Activated naive CD4-positive, alpha-beta T cell treated with anti-CD3 and anti-CD28 coated beads, Interleukin-2, amount 10 ng/mL, durations not matched to agents 7 days and 5 days (primary cell): ENCODE results near the gene ENDOU.

ENCODE experiments used
- CTCF ChIA-PET: fragments of 350-600 bp; sonication (Branson Sonifier 250); formaldehyde crosslinking; loops from one replicate; lab custom pipeline; 2021; ENCODE audit warnings: antibody characterized with exemption; lab: Charles Lee
- DNase-seq: peaks from one replicate; pipeline ENCODE4 v3.0.0-alpha.2; 2020
- H3K27ac Mint-ChIP-seq: one replicate; pipeline ENCODE4 v1.8.0; 2021; ENCODE audit warnings: mild to moderate bottlenecking, moderate library complexity, mixed read lengths
- H3K27me3 Mint-ChIP-seq: one replicate; pipeline ENCODE4 v1.8.0; 2021; ENCODE audit warnings: mild to moderate bottlenecking, mixed read lengths
- H3K36me3 Mint-ChIP-seq: one replicate; pipeline ENCODE4 v1.8.0; 2021; ENCODE audit warnings: mixed read lengths
- H3K4me1 Mint-ChIP-seq: one replicate; pipeline ENCODE4 v1.8.0; 2021; ENCODE audit warnings: mixed read lengths
- H3K4me3 Mint-ChIP-seq: one replicate; pipeline ENCODE4 v1.8.0; 2021; ENCODE audit warnings: mild to moderate bottlenecking, moderate library complexity, mixed read lengths
- H3K9me3 Mint-ChIP-seq: one replicate; pipeline ENCODE4 v1.8.0; 2021; ENCODE audit warnings: mixed read lengths

The ENDOU gene

GRCh38 chr12:47745485-47746041 lies 20.3 kb upstream of the ENDOU start:
- no peaks in the 10 kb centered on the region for H3K36me3 Mint-ChIP-seq
- no peaks in the 10 kb centered on the region for H3K9me3 Mint-ChIP-seq

GRCh38 chr12:47744778-47745436 lies 19.6 kb upstream of the ENDOU start:
- Mint-ChIP-seq H3K36me3 (no peaks in the 10 kb centered on the region), H3K4me3 (no peak overlapping the region)
- CTCF ChIA-PET: interaction anchor here (0.7 to 14.2 kb wide), 18 partner anchors 11 to 206 kb away, joined by 3 to 597 read pairs (median 10); partner anchors contain the start of genes RAPGEF3 and SLC48A1

More at GRCh38 chr12:47745485-47746041, 20.3 kb upstream of the ENDOU start:
- H3K27me3 Mint-ChIP-seq: peaks cover 67% of the 10 kb centered on the region
- CTCF ChIA-PET: interaction anchor here (1.4 to 14.2 kb wide), 8 partner anchors 10 to 205 kb away, joined by 3 to 597 read pairs (median 62); partner anchors contain the start of genes RAPGEF3 and SLC48A1
- H3K27ac Mint-ChIP-seq: no peak overlapping the region
- no peak for DNase-seq
- peaks cover 8% of the 10 kb centered on the region for H3K4me1 Mint-ChIP-seq
- H3K4me3 Mint-ChIP-seq: no peak overlapping the region

GRCh38 chr12:47744005-47744651 lies 18.8 kb upstream of the ENDOU start:
- DNase-seq: peak; percentile 81
- H3K4me1 Mint-ChIP-seq: peaks cover 8% of the 10 kb centered on the region
- H3K27me3 Mint-ChIP-seq: peaks cover 69% of the 10 kb centered on the region
- H3K27ac Mint-ChIP-seq: no peak overlapping the region
- CTCF ChIA-PET: interaction anchor here (0.7 to 14.2 kb wide), 25 partner anchors 11 to 414 kb away, joined by 3 to 597 read pairs (median 4); partner anchors contain the start of genes ASB8, ENDOU, RAPGEF3 and SLC48A1
- H3K36me3 Mint-ChIP-seq: no peaks in the 10 kb centered on the region
- no peaks in the 10 kb centered on the region for H3K9me3 Mint-ChIP-seq
- H3K4me3 Mint-ChIP-seq: no peak overlapping the region

More at GRCh38 chr12:47744778-47745436, 19.6 kb upstream of the ENDOU start:
- H3K27me3 Mint-ChIP-seq: peaks cover 67% of the 10 kb centered on the region
- peaks cover 8% of the 10 kb centered on the region for H3K4me1 Mint-ChIP-seq
- no peaks in the 10 kb centered on the region for H3K9me3 Mint-ChIP-seq
- DNase-seq: no peak
- H3K27ac Mint-ChIP-seq: no peak overlapping the region

GRCh38 chr12:47743311-47743860 lies 18.1 kb upstream of the ENDOU start:
- no peak overlapping the region for H3K27ac Mint-ChIP-seq
- H3K9me3 Mint-ChIP-seq: no peaks in the 10 kb centered on the region
- H3K4me3 Mint-ChIP-seq: no peak overlapping the region
- CTCF ChIA-PET: interaction anchor here (0.8 to 14.2 kb wide), 32 partner anchors 11 to 447 kb away, joined by 3 to 597 read pairs (median 4); partner anchors contain the start of genes ASB8, ENDOU, RAPGEF3 and SLC48A1
- no peak for DNase-seq
- H3K36me3 Mint-ChIP-seq: no peaks in the 10 kb centered on the region
- H3K27me3 Mint-ChIP-seq: peaks cover 67% of the 10 kb centered on the region
- H3K4me1 Mint-ChIP-seq: peaks cover 8% of the 10 kb centered on the region

GRCh38 chr12:47742253-47742825 lies 17.0 kb upstream of the ENDOU start:
- peak; percentile 86 for DNase-seq
- peaks cover 8% of the 10 kb centered on the region for H3K4me1 Mint-ChIP-seq
- CTCF ChIA-PET: interaction anchor here (0.6 to 14.2 kb wide), 38 partner anchors 10 to 1261 kb away, joined by 3 to 597 read pairs (median 5); partner anchors contain the start of genes ASB8, ENDOU, RAPGEF3 and SLC48A1
- H3K9me3 Mint-ChIP-seq: no peaks in the 10 kb centered on the region
- no peak overlapping the region for H3K4me3 Mint-ChIP-seq
- peaks cover 64% of the 10 kb centered on the region for H3K27me3 Mint-ChIP-seq
- H3K36me3 Mint-ChIP-seq: no peaks in the 10 kb centered on the region
- no peak overlapping the region for H3K27ac Mint-ChIP-seq

- no peaks in the 10 kb centered on the region for H3K9me3 Mint-ChIP-seq
- CTCF ChIA-PET: interaction anchor here (0.5 to 14.2 kb wide), 25 partner anchors 9 to 708 kb away, joined by 3 to 597 read pairs (median 5); partner anchors contain the start of genes ENDOU, RAPGEF3 and SLC48A1
- DNase-seq: peak; percentile 54
- H3K27ac Mint-ChIP-seq: no peak overlapping the region
- no peaks in the 10 kb centered on the region for H3K36me3 Mint-ChIP-seq
- peaks cover 8% of the 10 kb centered on the region for H3K4me1 Mint-ChIP-seq
- H3K4me3 Mint-ChIP-seq: no peak overlapping the region
- H3K27me3 Mint-ChIP-seq: peaks cover 57% of the 10 kb centered on the region
These were observed 16.0 kb upstream of the ENDOU start for GRCh38 chr12:47741340-47741703.

- DNase-seq: no peak
- peaks cover 8% of the 10 kb centered on the region for H3K4me1 Mint-ChIP-seq
- CTCF ChIA-PET: interaction anchor here (1.1 to 14.2 kb wide), 16 partner anchors 9 to 220 kb away, joined by 3 to 597 read pairs (median 18); partner anchors contain the start of genes ENDOU, RAPGEF3 and SLC48A1
- no peaks in the 10 kb centered on the region for H3K9me3 Mint-ChIP-seq
- no peak overlapping the region for H3K4me3 Mint-ChIP-seq
- no peak overlapping the region for H3K27ac Mint-ChIP-seq
- peaks cover 52% of the 10 kb centered on the region for H3K27me3 Mint-ChIP-seq
- no peaks in the 10 kb centered on the region for H3K36me3 Mint-ChIP-seq
These were observed 15.5 kb upstream of the ENDOU start for GRCh38 chr12:47740606-47741339.

- H3K4me3 Mint-ChIP-seq: no peak overlapping the region
- CTCF ChIA-PET: interaction anchor here (1.6 to 14.2 kb wide), 6 partner anchors 8 to 207 kb away, joined by 3 to 597 read pairs (median 157); partner anchors contain the start of genes RAPGEF3 and SLC48A1
- no peak for DNase-seq
- peaks cover 44% of the 10 kb centered on the region for H3K27me3 Mint-ChIP-seq
- no peaks in the 10 kb centered on the region for H3K36me3 Mint-ChIP-seq
- no peaks in the 10 kb centered on the region for H3K9me3 Mint-ChIP-seq
- no peak overlapping the region for H3K27ac Mint-ChIP-seq
- H3K4me1 Mint-ChIP-seq: peaks cover 8% of the 10 kb centered on the region
These were observed 14.7 kb upstream of the ENDOU start for GRCh38 chr12:47739979-47740378.

GRCh38 chr12:47739297-47739696 lies 14.0 kb upstream of the ENDOU start:
- no peaks in the 10 kb centered on the region for H3K9me3 Mint-ChIP-seq
- no peaks in the 10 kb centered on the region for H3K36me3 Mint-ChIP-seq
- DNase-seq: no peak
- peaks cover 8% of the 10 kb centered on the region for H3K4me1 Mint-ChIP-seq
- CTCF ChIA-PET: interaction anchor here (0.6 to 14.2 kb wide), 5 partner anchors 23 to 348 kb away, joined by 3 to 597 read pairs (median 107); partner anchors contain the start of gene SLC48A1
- H3K27me3 Mint-ChIP-seq: peaks cover 41% of the 10 kb centered on the region
- H3K27ac Mint-ChIP-seq: no peak overlapping the region
- no peak overlapping the region for H3K4me3 Mint-ChIP-seq

- CTCF ChIA-PET: interaction anchor here (11.9 to 14.2 kb wide), 2 partner anchors 36 to 101 kb away, joined by 544 to 597 read pairs; partner anchors contain the start of gene SLC48A1
- no peak overlapping the region for H3K27ac Mint-ChIP-seq
- peaks cover 8% of the 10 kb centered on the region for H3K4me1 Mint-ChIP-seq
- peaks cover 35% of the 10 kb centered on the region for H3K27me3 Mint-ChIP-seq
- H3K4me3 Mint-ChIP-seq: no peak overlapping the region
- H3K9me3 Mint-ChIP-seq: no peaks in the 10 kb centered on the region
- DNase-seq: no peak
- no peaks in the 10 kb centered on the region for H3K36me3 Mint-ChIP-seq
These were observed 12.8 kb upstream of the ENDOU start for GRCh38 chr12:47737936-47738594.

- no peak overlapping the region for H3K27ac Mint-ChIP-seq
- H3K36me3 Mint-ChIP-seq: no peaks in the 10 kb centered on the region
- peaks cover 8% of the 10 kb centered on the region for H3K4me1 Mint-ChIP-seq
- no peak for DNase-seq
- no peak overlapping the region for H3K4me3 Mint-ChIP-seq
- CTCF ChIA-PET: interaction anchor here (0.7 to 14.2 kb wide), 6 partner anchors 19 to 102 kb away, joined by 3 to 544 read pairs (median 5); no protein-coding TSS in a partner anchor
- no peaks in the 10 kb centered on the region for H3K9me3 Mint-ChIP-seq
- peaks cover 37% of the 10 kb centered on the region for H3K27me3 Mint-ChIP-seq
These were observed 11.8 kb upstream of the ENDOU start for GRCh38 chr12:47736877-47737676.

- CTCF ChIA-PET: interaction anchor here (0.7 to 14.2 kb wide), 7 partner anchors 18 to 103 kb away, joined by 3 to 544 read pairs (median 4); no protein-coding TSS in a partner anchor
- Mint-ChIP-seq H3K36me3 (no peaks in the 10 kb centered on the region), H3K27ac (no peak overlapping the region), H3K9me3 (no peaks in the 10 kb centered on the region), H3K4me3 (no peak overlapping the region), H3K27me3 (peaks cover 34% of the 10 kb centered on the region), H3K4me1 (peaks cover 2% of the 10 kb centered on the region)
- no peak for DNase-seq
These were observed 10.9 kb upstream of the ENDOU start for GRCh38 chr12:47736216-47736615.
